ENCODE results near the gene LINGO4. TPM values are rescaled to one million over a fixed set of nuclear protein-coding genes. Genes with fewer than 3 reads are reported as not detected.
A peak's percentile ranks its signal among the peaks of the same experiment; 100 is the strongest.

Gene LINGO4
- total RNA-seq, 1 donor from 2014 or later, result 0.29 TPM

DNA sequence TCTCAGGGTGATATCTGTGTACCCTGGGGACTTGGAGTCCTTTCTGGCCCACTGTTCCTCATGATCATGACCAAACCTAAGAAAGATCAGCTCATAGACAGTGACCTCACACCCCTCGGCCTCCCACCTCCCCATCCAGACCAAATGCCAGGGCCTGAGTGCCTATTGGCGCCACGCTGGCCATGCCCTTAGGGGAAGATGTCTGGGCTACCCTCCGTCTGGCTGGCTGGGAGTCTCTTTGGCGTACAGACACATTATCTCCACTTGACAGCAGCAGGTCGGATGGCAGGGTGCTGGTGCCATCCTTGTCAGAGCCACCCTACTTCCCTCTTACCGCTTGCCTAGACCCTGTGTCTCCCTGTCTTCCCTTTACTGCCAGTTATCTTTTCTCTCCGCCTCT lies 18.0 kb upstream of the LINGO4 start:
- Histone ChIP-seq H3K4me3 (no peak overlapping the region), H3K27ac (no peak overlapping the region), H3K9me3 (no peaks in the 10 kb centered on the region), H3K4me1 (peaks cover 3% of the 10 kb centered on the region), H3K27me3 (no peaks in the 10 kb centered on the region), H3K36me3 (peaks cover 5% of the 10 kb centered on the region)
- intact Hi-C loops (cut with DNase I), result no loop called here
- TF ChIP-seq, protein P1, sequence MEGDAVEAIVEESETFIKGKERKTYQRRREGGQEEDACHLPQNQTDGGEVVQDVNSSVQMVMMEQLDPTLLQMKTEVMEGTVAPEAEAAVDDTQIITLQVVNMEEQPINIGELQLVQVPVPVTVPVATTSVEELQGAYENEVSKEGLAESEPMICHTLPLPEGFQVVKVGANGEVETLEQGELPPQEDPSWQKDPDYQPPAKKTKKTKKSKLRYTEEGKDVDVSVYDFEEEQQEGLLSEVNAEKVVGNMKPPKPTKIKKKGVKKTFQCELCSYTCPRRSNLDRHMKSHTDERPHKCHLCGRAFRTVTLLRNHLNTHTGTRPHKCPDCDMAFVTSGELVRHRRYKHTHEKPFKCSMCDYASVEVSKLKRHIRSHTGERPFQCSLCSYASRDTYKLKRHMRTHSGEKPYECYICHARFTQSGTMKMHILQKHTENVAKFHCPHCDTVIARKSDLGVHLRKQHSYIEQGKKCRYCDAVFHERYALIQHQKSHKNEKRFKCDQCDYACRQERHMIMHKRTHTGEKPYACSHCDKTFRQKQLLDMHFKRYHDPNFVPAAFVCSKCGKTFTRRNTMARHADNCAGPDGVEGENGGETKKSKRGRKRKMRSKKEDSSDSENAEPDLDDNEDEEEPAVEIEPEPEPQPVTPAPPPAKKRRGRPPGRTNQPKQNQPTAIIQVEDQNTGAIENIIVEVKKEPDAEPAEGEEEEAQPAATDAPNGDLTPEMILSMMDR (IDR thresholded peaks at IDR 0.05), result no peak
- DNase-seq (no peak), ATAC-seq (no peak)

DNA sequence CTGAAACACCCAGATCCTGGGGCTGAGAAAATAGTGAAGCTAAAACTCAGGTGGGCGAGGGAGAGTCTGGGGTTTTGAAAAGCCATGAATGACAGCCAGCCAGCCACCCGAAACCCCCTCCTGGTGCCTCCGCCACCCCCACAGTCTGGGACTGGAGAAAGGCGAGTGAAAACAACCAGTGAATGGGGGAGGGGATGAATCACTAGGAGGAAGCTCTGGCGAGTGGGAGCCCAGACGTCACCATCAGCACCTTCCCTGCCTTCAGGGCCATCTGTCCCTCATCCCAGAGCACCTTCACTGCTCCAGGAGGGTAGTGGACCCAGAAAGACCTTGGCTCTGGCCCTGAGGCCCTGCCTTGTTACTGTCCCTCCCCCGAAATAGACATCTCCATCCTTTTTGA lies 17.2 kb upstream of the LINGO4 start:
- intact Hi-C loops (cut with DNase I), result no loop called here
- H3K4me1 ChIP-seq, result no peaks in the 10 kb centered on the region
- peaks cover 5% of the 10 kb centered on the region for H3K36me3 ChIP-seq
- TF ChIP-seq, protein P1 (IDR thresholded peaks at IDR 0.05), result no peak
- no peak overlapping the region for H3K27ac ChIP-seq
- H3K4me3 ChIP-seq, result no peak overlapping the region
- ATAC-seq, result no peak
- no peak for DNase-seq
- no peaks in the 10 kb centered on the region for H3K27me3 ChIP-seq
- no peaks in the 10 kb centered on the region for H3K9me3 ChIP-seq

DNA sequence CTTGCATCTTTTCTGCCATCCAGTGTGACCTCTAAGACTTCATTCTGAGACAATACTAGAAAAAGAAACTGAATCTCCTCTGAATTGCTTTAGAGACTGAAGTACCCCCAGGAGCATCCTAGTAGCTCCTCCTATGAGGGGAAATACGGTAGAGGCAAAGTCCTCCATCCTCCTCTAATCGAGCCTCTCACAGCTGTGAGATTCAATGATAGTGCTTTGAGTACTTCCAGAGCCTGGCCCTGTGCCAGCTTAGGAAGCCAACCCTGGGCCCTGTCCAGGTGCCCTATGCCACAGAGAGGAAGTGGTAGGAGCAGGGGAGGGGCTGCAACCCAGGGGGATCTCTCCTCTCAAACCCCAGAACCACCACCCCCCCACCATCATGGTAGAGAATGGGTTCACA lies 15.7 kb upstream of the LINGO4 start:
- Histone ChIP-seq H3K27ac (no peak overlapping the region), H3K36me3 (peaks cover 3% of the 10 kb centered on the region), H3K4me1 (no peaks in the 10 kb centered on the region), H3K27me3 (no peaks in the 10 kb centered on the region), H3K4me3 (no peak overlapping the region), H3K9me3 (no peaks in the 10 kb centered on the region)
- DNase-seq (peak; percentile 62), ATAC-seq (no peak)
- TF ChIP-seq, protein P1 (IDR thresholded peaks at IDR 0.05), result no peak
- intact Hi-C loops (cut with DNase I), result no loop called here

DNA sequence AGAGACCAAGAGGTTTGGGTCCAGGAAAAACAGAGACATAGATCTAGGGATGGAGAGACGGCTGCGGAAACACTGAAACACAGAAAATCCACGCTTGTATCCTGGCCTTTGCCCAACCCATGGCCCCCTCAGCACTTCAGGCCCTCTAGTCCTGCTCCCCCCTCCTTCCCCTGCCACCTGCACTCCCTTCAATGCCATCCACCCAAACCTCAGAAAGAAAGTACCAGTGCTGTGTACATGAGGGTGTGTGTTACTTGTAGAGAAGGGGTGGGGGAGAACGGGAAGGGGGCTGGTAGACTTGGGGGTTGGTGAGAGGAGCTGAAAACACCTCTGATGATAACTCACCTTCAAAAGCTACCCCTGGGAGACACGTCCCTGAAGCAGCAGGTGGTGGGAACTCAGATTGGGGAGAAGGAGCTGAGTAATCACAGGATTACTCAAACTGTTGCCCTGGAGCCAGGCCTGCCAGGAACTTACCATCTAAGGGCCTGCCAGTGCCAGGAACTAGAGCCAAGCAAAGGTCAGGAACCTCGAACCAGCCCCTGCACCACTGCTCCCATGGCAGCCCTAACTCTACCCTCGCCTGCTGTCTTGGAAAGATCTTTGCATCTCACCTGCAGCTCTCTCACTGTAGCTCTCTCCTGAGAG lies 14.9 kb upstream of the LINGO4 start:
- no peaks in the 10 kb centered on the region for H3K36me3 ChIP-seq

DNA sequence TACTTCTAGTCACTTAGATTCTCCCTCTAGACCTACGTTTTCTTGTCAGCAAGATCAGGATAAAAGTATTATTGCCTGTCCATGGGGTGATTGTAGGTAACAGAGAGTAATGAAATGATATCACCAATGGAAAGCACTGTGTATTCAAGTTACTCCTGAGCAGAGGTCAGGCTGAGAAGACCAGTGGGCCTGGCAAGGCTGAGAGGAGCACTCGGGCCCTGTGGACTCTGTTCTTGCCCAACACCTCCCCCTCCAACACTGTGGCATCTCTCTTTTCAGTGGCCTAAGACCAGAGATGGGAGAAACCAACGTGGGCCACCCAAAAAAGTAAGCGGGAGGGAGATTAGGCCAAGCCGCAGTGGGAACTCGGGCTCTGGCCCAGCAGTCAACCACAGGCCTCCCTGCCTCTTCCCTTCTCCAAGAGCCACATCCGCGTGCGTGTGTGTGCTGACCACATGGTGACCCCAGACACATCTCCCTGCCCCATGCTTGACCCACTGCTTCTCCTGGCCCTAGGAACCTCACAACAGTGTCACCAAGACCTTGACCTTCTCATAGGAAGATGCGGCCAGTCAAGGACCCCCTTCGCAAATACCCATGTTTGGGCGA lies 14.1 kb upstream of the LINGO4 start:
- H3K36me3 ChIP-seq, result no peaks in the 10 kb centered on the region
- no peak overlapping the region for H3K27ac ChIP-seq
- ATAC-seq (no peak), DNase-seq (peak; percentile 34)
- intact Hi-C loops (cut with DNase I), result no loop called here
- H3K9me3 ChIP-seq, result no peaks in the 10 kb centered on the region
- TF ChIP-seq, protein P1 (IDR thresholded peaks at IDR 0.05), result no peak
- no peaks in the 10 kb centered on the region for H3K27me3 ChIP-seq
- H3K4me3 ChIP-seq, result no peak overlapping the region
- H3K4me1 ChIP-seq, result no peaks in the 10 kb centered on the region

More for the DNA sequence above, 14.9 kb upstream of the LINGO4 start:
- H3K27me3 ChIP-seq, result no peaks in the 10 kb centered on the region
- TF ChIP-seq, protein P1 (IDR thresholded peaks at IDR 0.05), result no peak
- DNase-seq (peak; percentile 41), ATAC-seq (peak; percentile 17)
- no peaks in the 10 kb centered on the region for H3K4me1 ChIP-seq
- intact Hi-C loops (cut with DNase I), result no loop called here
- H3K9me3 ChIP-seq, result no peaks in the 10 kb centered on the region
- H3K4me3 ChIP-seq, result no peak overlapping the region
- H3K27ac ChIP-seq, result no peak overlapping the region
